ENCODE data around the gene UBXN4.
A peak's percentile ranks its signal among the peaks of the same experiment; 100 is the strongest.
"Not testable (repeated sequence)": the region's sequence is repeated elsewhere in the genome, so short reads cannot be mapped to it uniquely, and the experiment has no call there.

Gene UBXN4

GRCh38 chr2:135803278-135803677, 61.6 kb downstream of the UBXN4 start:
- no peak for DNase-seq (ENCODE audit: low read depth in 2 of 2)

DNA sequence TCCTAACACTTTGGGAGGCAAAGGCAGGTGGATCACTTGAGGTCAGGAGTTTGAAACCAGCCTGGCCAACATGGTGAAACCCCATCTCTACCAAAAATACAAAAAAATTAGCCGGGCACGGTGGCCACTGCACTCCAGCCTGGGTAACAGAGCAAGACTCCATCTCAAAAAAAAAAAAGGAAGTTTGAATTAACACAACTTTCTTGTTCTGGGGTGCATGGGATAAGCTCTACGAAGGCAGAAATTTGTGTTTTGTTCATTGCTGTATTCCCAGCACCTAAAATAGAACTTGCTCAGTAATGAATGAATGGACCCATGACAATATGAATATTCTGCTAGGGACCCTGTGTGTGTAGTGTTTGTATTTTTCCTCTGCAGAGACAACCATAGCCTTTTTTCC, 66.2 kb downstream of the UBXN4 start:
- not testable (repeated sequence) for DNase-seq (ENCODE audit: low read depth in 2 of 2)

DNA sequence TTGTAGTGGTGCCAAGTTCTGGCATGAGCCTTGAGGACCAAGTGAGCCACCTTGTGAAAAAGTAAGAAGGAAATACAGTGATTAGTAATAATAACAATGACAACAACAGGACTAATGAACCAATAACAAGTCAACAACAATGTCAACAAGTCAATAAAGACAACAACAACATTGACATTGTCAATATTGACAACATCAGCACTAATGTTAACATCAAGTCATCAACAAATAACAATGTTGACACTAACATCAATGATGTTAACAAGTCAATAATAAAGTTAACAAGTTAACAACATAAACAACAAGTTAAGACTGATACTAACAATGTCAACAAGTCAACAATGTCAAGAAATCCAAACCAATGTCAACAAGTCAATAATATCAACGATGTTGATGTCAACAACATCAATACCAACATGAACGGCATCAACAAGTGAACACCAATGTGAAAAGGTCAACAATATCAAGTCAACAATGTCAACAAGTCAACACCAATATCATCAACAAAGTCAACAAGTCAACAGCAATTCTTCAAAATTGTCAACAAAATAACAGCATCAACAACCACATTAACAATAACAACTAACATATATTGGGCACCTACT, 71.4 kb downstream of the UBXN4 start:
- DNase-seq (ENCODE audit: low read depth in 2 of 2), result no peak

DNA sequence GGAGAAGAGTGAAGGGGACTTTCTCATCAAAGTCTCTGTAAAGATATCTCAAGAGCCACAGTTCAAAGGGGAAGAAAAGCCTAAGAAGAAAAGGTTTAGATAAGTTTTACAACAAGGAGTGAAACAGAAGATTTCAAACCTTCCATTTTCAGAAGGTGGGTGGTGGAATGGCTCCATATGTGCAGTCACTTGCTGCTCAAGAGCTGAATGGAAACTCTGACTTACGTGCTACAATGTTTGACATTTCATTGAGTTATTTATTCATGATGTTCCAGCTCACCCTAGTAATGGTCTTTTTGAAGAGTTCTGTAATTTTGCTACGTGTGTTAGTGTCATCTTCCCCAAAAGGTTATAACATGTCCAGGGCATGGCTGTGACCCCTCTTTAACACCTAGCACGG, 73.6 kb downstream of the UBXN4 start:
- no peak for DNase-seq (ENCODE audit: low read depth in 2 of 2)

DNA sequence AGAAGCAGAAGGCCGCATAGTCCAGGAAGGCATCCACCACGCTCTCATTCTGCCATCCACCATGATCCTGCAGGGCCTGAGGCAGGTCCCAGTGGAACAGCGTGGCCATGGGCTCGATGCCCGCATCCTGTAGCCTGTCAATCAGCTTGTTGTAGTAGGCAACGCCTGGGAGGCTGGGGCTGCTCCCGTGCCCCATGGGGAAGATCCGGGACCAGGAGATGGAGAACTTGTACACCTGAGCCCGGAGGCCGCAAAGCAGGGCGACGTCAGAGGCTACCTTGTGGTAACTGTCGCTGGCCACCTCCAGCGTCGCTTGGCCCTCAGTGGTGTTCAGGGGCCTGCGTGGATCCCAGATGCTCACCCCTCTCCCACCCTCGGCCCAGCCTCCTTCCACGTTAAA, 75.8 kb downstream of the UBXN4 start:
- no peak for DNase-seq (ENCODE audit: low read depth in 2 of 2)

- no peak for DNase-seq (ENCODE audit: low read depth in 2 of 2)
Measured at GRCh38 chr2:135817951-135818350, 76.3 kb downstream of the UBXN4 start.

DNA sequence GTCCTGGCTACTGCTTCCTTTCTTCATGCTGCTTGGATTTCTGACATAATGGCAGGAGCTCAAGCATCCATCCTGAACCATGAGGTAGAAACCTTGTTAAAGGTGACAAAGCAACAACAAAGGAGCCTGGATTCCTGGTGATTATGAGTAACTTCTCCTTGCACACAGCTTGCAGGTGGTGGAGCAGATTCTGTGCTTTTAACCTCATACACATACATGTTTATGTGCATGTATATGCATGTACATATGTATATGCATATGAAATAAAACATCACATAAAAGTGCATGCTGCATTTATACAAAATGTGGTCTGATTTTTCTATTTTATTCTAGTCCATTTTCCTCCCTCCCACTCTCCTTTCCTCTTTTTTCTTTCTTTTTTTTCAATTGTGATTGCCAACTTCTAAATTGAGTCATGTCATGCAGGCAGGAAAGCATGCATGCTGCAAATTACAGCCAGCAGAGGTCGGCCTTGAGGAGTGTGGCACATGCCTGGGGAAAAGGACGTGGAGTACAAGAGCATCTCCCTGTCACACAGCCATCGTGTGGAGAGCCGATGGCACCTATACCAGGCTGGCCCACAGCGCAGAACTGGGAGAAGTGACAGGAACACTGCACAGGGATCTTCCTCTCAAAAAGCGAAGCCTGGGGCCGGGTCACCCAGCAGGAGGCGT, 77.4 kb downstream of the UBXN4 start:
- DNase-seq (ENCODE audit: low read depth in 2 of 2), result no peak

DNA sequence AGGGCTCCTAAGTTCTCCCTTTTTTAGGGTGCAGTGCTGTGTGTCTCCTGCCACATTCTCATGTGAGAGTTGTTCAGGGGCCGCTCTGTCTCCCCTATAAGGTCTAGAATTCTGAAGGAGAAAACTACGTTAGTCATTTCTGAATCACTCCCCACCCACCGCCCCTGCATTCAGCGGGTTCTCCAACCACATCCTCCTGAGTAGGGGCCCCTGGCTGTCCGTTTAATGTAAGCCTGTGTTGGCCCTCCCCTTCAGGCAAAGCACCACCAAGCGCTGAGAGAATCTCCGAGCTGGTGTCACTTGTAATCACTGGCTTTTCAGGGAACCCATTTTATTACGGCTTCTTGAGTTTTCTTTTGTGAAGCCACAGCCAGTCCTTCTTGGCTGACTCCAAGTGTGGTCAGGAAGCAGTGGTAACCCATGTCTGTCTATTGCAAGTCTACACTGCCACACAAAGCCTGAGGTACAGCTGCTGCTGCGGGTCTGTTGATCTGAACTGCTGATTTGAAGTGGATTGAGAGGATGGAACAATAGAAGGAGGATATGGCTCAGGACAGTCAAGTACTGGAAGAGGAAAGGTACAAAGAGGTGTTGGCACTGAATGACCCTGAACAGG, 78.5 kb downstream of the UBXN4 start:
- DNase-seq (ENCODE audit: low read depth in 2 of 2), result peak; percentile 46 to 48

GRCh38 chr2:135821190-135821589, 79.5 kb downstream of the UBXN4 start:
- no peak for DNase-seq (ENCODE audit: low read depth in 2 of 2)

DNA sequence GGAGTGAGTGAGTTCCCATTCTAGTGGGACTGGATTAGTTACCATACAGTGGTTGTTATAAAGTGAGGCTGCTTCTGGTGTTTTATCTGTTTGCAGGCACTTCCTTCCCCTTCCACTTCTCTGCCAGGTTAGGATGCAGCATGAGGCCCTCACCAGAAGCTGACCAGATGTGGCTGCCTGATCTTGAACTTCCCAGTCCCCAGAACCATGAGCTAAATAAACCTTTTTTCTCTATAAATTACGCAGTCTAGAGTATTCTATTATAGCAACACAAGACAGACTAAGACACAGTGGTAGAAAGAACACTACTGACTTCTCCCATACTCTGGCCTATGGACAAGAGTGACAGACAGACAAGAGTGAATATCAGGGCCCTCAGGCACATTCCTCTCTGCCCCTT, 81.2 kb downstream of the UBXN4 start:
- DNase-seq (ENCODE audit: low read depth in 2 of 2), result no peak

DNA sequence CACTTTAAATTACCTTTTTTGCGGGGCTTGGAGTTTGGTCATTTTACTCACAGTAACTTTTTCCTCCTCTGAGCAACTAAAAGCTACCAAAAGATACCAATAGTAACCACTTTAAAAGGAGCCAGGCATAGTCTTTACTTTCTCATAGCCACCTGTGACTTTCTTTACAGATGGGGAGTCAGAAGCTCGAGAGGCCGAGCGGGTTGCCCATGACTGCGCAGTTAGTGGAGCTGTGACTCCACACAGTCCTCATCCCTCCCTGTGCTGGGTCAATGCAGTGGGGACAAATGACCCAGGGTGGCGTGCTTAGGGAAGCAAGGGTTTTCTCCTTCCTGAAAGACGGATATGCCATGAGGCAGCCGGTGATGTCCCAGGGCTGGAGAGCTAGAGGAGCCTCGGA, 83.5 kb downstream of the UBXN4 start:
- no peak for DNase-seq (ENCODE audit: low read depth in 2 of 2)

DNA sequence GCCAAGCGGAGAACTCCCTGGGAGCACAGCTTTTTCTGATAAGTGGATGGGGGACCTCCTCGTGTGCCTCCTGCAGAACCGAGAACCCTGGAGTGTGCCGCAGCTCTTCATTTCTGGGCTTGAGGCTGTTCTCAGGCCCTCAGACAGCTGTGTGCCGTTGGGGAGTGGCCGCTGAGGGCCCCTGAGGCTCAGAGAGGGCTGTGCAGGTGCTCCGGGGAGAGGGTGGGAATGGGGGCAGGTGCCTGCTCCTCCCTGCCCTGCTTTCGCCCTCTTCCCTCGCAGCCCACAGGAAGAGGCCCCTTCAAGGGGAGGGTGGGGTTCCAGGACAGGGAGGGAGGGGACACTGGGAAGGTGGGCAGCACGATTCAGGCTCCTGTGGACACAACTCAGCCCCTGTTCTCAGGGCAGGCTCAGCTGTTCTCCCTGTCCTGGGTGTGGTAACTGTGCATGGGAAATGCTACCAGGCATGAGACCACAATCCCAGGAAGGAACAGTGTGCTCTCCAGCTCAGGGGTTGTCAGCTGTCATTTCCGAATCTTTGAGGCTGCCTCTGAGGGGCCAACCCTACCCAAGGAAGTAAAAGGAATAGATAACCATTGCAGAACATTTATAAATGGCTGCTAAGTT, 84.0 kb downstream of the UBXN4 start:
- DNase-seq (ENCODE audit: low read depth in 2 of 2), result no peak

DNA sequence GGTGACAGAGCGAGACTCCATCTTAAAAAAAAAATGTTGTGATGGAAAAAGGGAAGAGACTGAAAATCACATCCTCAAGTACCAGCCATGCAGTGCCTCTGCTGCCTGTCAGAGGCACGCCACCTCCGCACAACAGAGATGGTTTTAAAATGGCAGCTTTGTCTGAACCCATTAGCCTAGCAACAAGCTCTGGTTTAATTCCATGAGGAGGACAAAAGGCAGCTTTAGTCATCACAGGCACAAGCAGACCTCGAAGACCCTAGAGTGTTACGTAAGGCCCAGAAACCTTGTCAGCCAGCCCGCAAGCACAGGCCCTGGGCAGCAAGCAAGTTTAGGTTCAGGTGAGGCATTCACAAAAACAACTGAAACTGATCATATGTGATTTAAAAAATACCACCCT, 84.9 kb downstream of the UBXN4 start:
- no peak for DNase-seq (ENCODE audit: low read depth in 2 of 2)

GRCh38 chr2:135829378-135830135, 87.9 kb downstream of the UBXN4 start:
- no peak for DNase-seq (ENCODE audit: low read depth in 2 of 2)

GRCh38 chr2:135831180-135831812, 89.6 kb downstream of the UBXN4 start:
- DNase-seq (ENCODE audit: low read depth in 2 of 2), result no peak

GRCh38 chr2:135832891-135833290, 91.2 kb downstream of the UBXN4 start:
- no peak for DNase-seq (ENCODE audit: low read depth in 2 of 2)

Measured in stimulated activated CD8-positive, alpha-beta memory T cell treated with anti-CD3 and anti-CD28 coated beads, Interleukin-2, amount 100 ng/mL, for 1 hour (primary cell).